ENCODE measurements around the gene TMEM229B. TPM values are rescaled to one million over a fixed set of nuclear protein-coding genes. Genes with fewer than 3 reads are reported as not detected.

TMEM229B gene
- total and polyA plus RNA-seq, 4 donors: 1.5 to 4.5 (median 2.5) TPM

DNA sequence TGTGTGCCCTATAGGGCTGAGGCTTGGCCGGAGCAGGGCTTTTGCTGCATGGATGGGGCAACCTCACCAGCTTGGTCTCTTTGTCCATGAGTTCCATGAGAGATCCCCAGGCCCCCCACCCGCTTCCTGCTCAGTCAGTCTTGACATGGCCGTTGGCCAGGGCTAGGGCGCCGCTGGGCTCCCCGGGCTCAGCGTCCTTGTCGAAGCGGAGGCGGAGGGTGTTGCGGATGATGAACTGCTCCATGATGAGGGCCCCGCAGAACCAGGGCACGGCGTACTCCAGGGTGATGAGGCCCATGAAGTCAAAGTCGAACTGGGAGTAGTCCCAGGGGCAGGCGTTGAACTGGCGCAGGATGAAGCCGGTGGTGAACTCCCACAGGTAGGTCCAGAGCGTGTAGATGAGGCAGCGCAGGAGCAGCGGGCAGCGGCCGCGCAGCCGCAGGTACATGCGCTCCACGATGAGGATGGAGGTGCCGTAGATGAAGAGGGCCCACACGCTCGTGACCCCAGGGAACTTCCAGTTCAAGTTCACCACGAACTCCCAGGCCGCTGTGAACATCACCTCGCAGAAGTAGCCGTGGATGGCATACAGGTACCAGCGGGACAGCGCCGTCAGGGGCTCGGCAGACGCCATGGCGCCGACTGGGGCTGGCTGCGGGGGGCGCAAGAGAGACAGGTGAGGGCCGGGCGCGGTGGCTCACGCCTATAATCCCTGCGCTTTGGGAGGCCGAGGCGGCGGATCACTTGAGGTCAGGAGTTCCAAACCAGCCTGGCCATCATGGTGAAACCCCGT, 15.0 kb downstream of the TMEM229B start:
- H3K4me3 ChIP-seq: no peak overlapping the region
- TF ChIP-seq, protein P1, sequence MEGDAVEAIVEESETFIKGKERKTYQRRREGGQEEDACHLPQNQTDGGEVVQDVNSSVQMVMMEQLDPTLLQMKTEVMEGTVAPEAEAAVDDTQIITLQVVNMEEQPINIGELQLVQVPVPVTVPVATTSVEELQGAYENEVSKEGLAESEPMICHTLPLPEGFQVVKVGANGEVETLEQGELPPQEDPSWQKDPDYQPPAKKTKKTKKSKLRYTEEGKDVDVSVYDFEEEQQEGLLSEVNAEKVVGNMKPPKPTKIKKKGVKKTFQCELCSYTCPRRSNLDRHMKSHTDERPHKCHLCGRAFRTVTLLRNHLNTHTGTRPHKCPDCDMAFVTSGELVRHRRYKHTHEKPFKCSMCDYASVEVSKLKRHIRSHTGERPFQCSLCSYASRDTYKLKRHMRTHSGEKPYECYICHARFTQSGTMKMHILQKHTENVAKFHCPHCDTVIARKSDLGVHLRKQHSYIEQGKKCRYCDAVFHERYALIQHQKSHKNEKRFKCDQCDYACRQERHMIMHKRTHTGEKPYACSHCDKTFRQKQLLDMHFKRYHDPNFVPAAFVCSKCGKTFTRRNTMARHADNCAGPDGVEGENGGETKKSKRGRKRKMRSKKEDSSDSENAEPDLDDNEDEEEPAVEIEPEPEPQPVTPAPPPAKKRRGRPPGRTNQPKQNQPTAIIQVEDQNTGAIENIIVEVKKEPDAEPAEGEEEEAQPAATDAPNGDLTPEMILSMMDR (IDR thresholded peaks at IDR 0.05; ENCODE audit: control extremely low read depth, extremely low read depth): no peak
- no peaks in the 10 kb centered on the region for H3K27me3 ChIP-seq (ENCODE audit: control insufficient read depth in 3 of 3, insufficient read depth in 3 of 3, low read length in 2 of 3)
- DNase-seq (no peak), ATAC-seq (ENCODE audit: insufficient read depth, low FRiP score) (no peak)
- 98 to 99% methylated on average over 52 of the region's 52 CpGs for WGBS, 2 donors
- H3K27ac ChIP-seq (ENCODE audit: low read depth in 1 of 2, low read length in 1 of 2): no peak overlapping the region
- no peaks in the 10 kb centered on the region for H3K4me1 ChIP-seq (ENCODE audit: control insufficient read depth in 5 of 5, insufficient read depth in 5 of 5, low read length in 5 of 5)
- peaks cover 0 to 2% (median 0%) of the 10 kb centered on the region in 4 donors for H3K36me3 ChIP-seq (ENCODE audit: control insufficient read depth in 4 of 4, insufficient read depth in 4 of 4, low read length in 4 of 4)
- no peak overlapping the region for H3K9ac ChIP-seq (ENCODE audit: insufficient read depth in 1 of 2, low read length in 2 of 2)
- H3K9me3 ChIP-seq (ENCODE audit: control insufficient read depth in 4 of 4, insufficient read depth in 3 of 4, low read length in 3 of 4): no peaks in the 10 kb centered on the region

DNA sequence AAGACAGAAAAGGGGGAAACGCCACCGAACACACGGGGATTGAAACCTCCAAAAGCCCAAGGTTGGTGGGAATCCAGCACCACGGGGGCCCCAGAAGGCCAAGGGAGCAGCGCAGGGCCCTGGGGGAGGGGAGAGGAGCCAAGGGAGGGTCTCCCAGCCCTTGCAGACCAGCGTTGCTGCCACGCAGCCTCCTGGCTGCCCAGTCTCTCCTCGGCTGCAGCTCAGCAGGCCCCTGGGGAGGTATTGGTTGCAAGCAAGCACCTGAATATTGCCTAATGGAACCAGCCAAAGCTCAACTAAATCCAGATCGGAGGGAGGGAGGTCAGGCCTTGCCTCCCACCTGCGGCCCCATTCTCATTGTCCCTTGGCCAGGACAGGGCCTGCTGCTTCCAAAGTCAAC, 15.8 kb downstream of the TMEM229B start:
- H3K27me3 ChIP-seq (ENCODE audit: control insufficient read depth in 3 of 3, insufficient read depth in 3 of 3, low read length in 2 of 3): no peaks in the 10 kb centered on the region
- H3K4me1 ChIP-seq (ENCODE audit: control insufficient read depth in 5 of 5, insufficient read depth in 5 of 5, low read length in 5 of 5): no peaks in the 10 kb centered on the region
- H3K36me3 ChIP-seq (ENCODE audit: control insufficient read depth in 4 of 4, insufficient read depth in 4 of 4, low read length in 4 of 4): peaks cover 0 to 2% (median 0%) of the 10 kb centered on the region in 4 donors
- H3K27ac ChIP-seq (ENCODE audit: low read depth in 1 of 2, low read length in 1 of 2): no peak overlapping the region
- TF ChIP-seq, protein P1 (IDR thresholded peaks at IDR 0.05; ENCODE audit: control extremely low read depth, extremely low read depth): no peak
- H3K4me3 ChIP-seq: no peak overlapping the region
- ATAC-seq (ENCODE audit: insufficient read depth, low FRiP score) (no peak), DNase-seq (no peak)
- no peak overlapping the region for H3K9ac ChIP-seq (ENCODE audit: insufficient read depth in 1 of 2, low read length in 2 of 2)
- 93 to 94% methylated on average over 10 of the region's 10 CpGs for WGBS, 2 donors
- H3K9me3 ChIP-seq (ENCODE audit: control insufficient read depth in 4 of 4, insufficient read depth in 3 of 4, low read length in 3 of 4): no peaks in the 10 kb centered on the region

DNA sequence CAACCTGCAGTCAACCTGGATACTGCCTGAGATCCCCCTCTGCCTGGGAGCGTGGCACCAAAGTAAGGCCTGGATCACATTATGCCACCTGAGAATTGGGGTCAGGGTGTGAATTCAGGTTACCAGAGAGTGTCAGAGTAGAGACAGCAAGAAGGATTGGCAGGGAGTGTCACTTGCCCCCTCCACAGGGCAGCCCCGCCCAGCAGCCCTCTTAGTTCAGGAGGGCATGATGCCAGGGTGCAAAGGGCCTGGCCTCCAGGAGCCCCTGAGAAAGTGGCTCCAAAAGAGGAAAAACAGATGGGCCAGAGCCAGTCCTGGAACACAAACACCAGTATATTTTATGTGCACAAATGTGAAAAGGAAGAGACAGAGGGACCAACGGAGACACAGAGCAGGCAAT, 18.6 kb downstream of the TMEM229B start:
- TF ChIP-seq, protein P1 (IDR thresholded peaks at IDR 0.05; ENCODE audit: control extremely low read depth, extremely low read depth): no peak
- no peak overlapping the region for H3K9ac ChIP-seq (ENCODE audit: insufficient read depth in 1 of 2, low read length in 2 of 2)
- H3K4me1 ChIP-seq (ENCODE audit: control insufficient read depth in 5 of 5, insufficient read depth in 5 of 5, low read length in 5 of 5): no peaks in the 10 kb centered on the region
- 91 to 95% methylated on average over 3 of the region's 3 CpGs for WGBS, 2 donors
- ATAC-seq (ENCODE audit: insufficient read depth, low FRiP score) (no peak), DNase-seq (no peak)
- no peaks in the 10 kb centered on the region for H3K9me3 ChIP-seq (ENCODE audit: control insufficient read depth in 4 of 4, insufficient read depth in 3 of 4, low read length in 3 of 4)
- no peaks in the 10 kb centered on the region for H3K27me3 ChIP-seq (ENCODE audit: control insufficient read depth in 3 of 3, insufficient read depth in 3 of 3, low read length in 2 of 3)
- H3K27ac ChIP-seq (ENCODE audit: low read depth in 1 of 2, low read length in 1 of 2): no peak overlapping the region
- peaks cover 0 to 2% (median 0%) of the 10 kb centered on the region in 4 donors for H3K36me3 ChIP-seq (ENCODE audit: control insufficient read depth in 4 of 4, insufficient read depth in 4 of 4, low read length in 4 of 4)
- no peak overlapping the region for H3K4me3 ChIP-seq
